Measurements from ENCODE around the gene RAB3GAP2. TPM values are rescaled to one million over a fixed set of nuclear protein-coding genes. Genes with fewer than 3 reads are reported as not detected.
"Not testable (repeated sequence)": the region's sequence is repeated elsewhere in the genome, so short reads cannot be mapped to it uniquely, and the experiment has no call there.

RAB3GAP2 gene
- total RNA-seq, 1 donor from 2014 or later: 26.1 TPM

- TF ChIP-seq, protein P1, sequence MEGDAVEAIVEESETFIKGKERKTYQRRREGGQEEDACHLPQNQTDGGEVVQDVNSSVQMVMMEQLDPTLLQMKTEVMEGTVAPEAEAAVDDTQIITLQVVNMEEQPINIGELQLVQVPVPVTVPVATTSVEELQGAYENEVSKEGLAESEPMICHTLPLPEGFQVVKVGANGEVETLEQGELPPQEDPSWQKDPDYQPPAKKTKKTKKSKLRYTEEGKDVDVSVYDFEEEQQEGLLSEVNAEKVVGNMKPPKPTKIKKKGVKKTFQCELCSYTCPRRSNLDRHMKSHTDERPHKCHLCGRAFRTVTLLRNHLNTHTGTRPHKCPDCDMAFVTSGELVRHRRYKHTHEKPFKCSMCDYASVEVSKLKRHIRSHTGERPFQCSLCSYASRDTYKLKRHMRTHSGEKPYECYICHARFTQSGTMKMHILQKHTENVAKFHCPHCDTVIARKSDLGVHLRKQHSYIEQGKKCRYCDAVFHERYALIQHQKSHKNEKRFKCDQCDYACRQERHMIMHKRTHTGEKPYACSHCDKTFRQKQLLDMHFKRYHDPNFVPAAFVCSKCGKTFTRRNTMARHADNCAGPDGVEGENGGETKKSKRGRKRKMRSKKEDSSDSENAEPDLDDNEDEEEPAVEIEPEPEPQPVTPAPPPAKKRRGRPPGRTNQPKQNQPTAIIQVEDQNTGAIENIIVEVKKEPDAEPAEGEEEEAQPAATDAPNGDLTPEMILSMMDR (IDR thresholded peaks at IDR 0.05; ENCODE audit: insufficient read depth, low read length, severe bottlenecking): no peak
- Histone ChIP-seq H3K4me3 (ENCODE audit: low read depth, low read length) (no peak overlapping the region), H3K27me3 (ENCODE audit: control insufficient read depth, insufficient read depth, low read length) (no peaks in the 10 kb centered on the region), H3K36me3 (ENCODE audit: control insufficient read depth, insufficient read depth, low read length) (no peaks in the 10 kb centered on the region)
- DNase-seq (ENCODE audit: low read depth) (no peak), FAIRE-seq (no peak)
These were observed 32.3 kb downstream of the RAB3GAP2 start for GRCh38 chr1:220239966-220240365.

DNA sequence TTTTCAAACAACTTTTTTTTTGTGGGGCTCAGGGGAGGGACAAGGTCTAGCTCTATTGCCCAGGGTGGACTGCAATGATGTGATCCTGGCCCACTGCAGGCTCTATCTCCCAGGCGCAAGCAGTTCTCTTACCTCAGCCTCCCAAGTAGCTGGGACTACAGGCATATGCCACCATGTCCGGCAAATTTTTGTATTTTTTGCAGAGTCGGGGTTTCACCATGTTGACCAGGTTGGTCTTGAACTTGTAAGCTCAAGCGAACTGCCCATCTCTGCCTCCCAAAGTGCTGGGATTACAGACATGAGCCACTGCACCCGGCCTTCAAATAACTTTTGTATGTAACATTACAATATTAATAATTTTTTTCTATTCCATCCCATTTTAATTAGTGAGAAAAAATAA lies 33.0 kb downstream of the RAB3GAP2 start:
- Histone ChIP-seq H3K4me3 (ENCODE audit: low read depth, low read length) (no peak overlapping the region), H3K27me3 (ENCODE audit: control insufficient read depth, insufficient read depth, low read length) (no peaks in the 10 kb centered on the region), H3K36me3 (ENCODE audit: control insufficient read depth, insufficient read depth, low read length) (no peaks in the 10 kb centered on the region)
- FAIRE-seq (no peak), DNase-seq (ENCODE audit: low read depth) (no peak)
- TF ChIP-seq, protein P1 (IDR thresholded peaks at IDR 0.05; ENCODE audit: insufficient read depth, low read length, severe bottlenecking): no peak

- not testable (repeated sequence) for H3K4me3 ChIP-seq (ENCODE audit: low read depth, low read length); H3K27me3 ChIP-seq (ENCODE audit: control insufficient read depth, insufficient read depth, low read length); FAIRE-seq
These were observed 36.0 kb downstream of the RAB3GAP2 start for GRCh38 chr1:220236278-220236677.

GRCh38 chr1:220235462-220235861 lies 36.8 kb downstream of the RAB3GAP2 start:
- Histone ChIP-seq H3K27me3 (ENCODE audit: control insufficient read depth, insufficient read depth, low read length) (no peaks in the 10 kb centered on the region), H3K4me3 (ENCODE audit: low read depth, low read length) (no peak overlapping the region), H3K36me3 (ENCODE audit: control insufficient read depth, insufficient read depth, low read length) (no peaks in the 10 kb centered on the region)
- TF ChIP-seq, protein P1 (IDR thresholded peaks at IDR 0.05; ENCODE audit: insufficient read depth, low read length, severe bottlenecking): no peak
- FAIRE-seq: no peak
- peak; percentile 38 for DNase-seq (ENCODE audit: low read depth)

More at GRCh38 chr1:220236278-220236677, 36.0 kb downstream of the RAB3GAP2 start:
- not testable (repeated sequence) for H3K36me3 ChIP-seq (ENCODE audit: control insufficient read depth, insufficient read depth, low read length); DNase-seq (ENCODE audit: low read depth)

GRCh38 chr1:220233927-220234326 lies 38.3 kb downstream of the RAB3GAP2 start:
- Histone ChIP-seq H3K27me3 (ENCODE audit: control insufficient read depth, insufficient read depth, low read length) (no peaks in the 10 kb centered on the region), H3K4me3 (ENCODE audit: low read depth, low read length) (no peak overlapping the region), H3K36me3 (ENCODE audit: control insufficient read depth, insufficient read depth, low read length) (no peaks in the 10 kb centered on the region)
- FAIRE-seq (no peak), DNase-seq (ENCODE audit: low read depth) (no peak)
- TF ChIP-seq, protein P1 (IDR thresholded peaks at IDR 0.05; ENCODE audit: insufficient read depth, low read length, severe bottlenecking): no peak

- TF ChIP-seq, protein P1 (IDR thresholded peaks at IDR 0.05; ENCODE audit: insufficient read depth, low read length, severe bottlenecking): no peak
- Histone ChIP-seq H3K4me3 (ENCODE audit: low read depth, low read length) (no peak overlapping the region), H3K36me3 (ENCODE audit: control insufficient read depth, insufficient read depth, low read length) (no peaks in the 10 kb centered on the region), H3K27me3 (ENCODE audit: control insufficient read depth, insufficient read depth, low read length) (no peaks in the 10 kb centered on the region)
- DNase-seq (ENCODE audit: low read depth) (no peak), FAIRE-seq (no peak)
These were observed 42.5 kb downstream of the RAB3GAP2 start for GRCh38 chr1:220229771-220230170.
